GM03348 (cell line): ENCODE data around the gene MRAS.
"Not testable (repeated sequence)": the region's sequence is repeated elsewhere in the genome, so short reads cannot be mapped to it uniquely, and the experiment has no call there.

ENCODE experiments used
- DNase-seq: peaks from one replicate; pipeline ENCODE4 v3.0.0; 2012; ENCODE audit warnings: low spot score

Gene MRAS

GRCh38 chr3:138418601-138419206 is 70.3 kb downstream of the MRAS start:
- no peak for DNase-seq

GRCh38 chr3:138423316-138423715 is 74.9 kb downstream of the MRAS start:
- no peak for DNase-seq

GRCh38 chr3:138424323-138424722 is 75.9 kb downstream of the MRAS start:
- DNase-seq, result no peak

- no peak for DNase-seq
These were observed 77.8 kb downstream of the MRAS start for GRCh38 chr3:138426211-138426610.

GRCh38 chr3:138426754-138427153 is 78.4 kb downstream of the MRAS start:
- DNase-seq, result not testable (repeated sequence)

GRCh38 chr3:138429665-138430064 is 81.3 kb downstream of the MRAS start:
- DNase-seq, result no peak

GRCh38 chr3:138432576-138433240 is 84.3 kb downstream of the MRAS start:
- DNase-seq, result no peak

GRCh38 chr3:138433892-138434275 is 85.5 kb downstream of the MRAS start:
- no peak for DNase-seq

GRCh38 chr3:138434276-138434874 is 86.0 kb downstream of the MRAS start, which contains the start of gene ESYT3:
Gene ESYT3 (plus strand): TSS chr3:138434616. CDS start chr3:138434799, 183 bp downstream.
- DNase-seq, result peak; percentile 89

- peak; percentile 64 for DNase-seq
These were observed 86.7 kb downstream of the MRAS start for GRCh38 chr3:138434875-138435772.

GRCh38 chr3:138435840-138436239 is 87.5 kb downstream of the MRAS start:
- no peak for DNase-seq

- DNase-seq, result no peak
These were observed 88.9 kb downstream of the MRAS start for GRCh38 chr3:138437281-138437680.

- DNase-seq, result no peak
These were observed 90.5 kb downstream of the MRAS start for GRCh38 chr3:138438896-138439295.

- no peak for DNase-seq
These were observed 91.3 kb downstream of the MRAS start for GRCh38 chr3:138439646-138440045.

- peak; percentile 45 for DNase-seq
These were observed 91.7 kb downstream of the MRAS start for GRCh38 chr3:138440121-138440521.

- DNase-seq, result peak; percentile 67
These were observed 92.2 kb downstream of the MRAS start for GRCh38 chr3:138440596-138440995.

GRCh38 chr3:138441256-138441655 is 92.9 kb downstream of the MRAS start:
- DNase-seq, result no peak

GRCh38 chr3:138441742-138442141 is 93.4 kb downstream of the MRAS start:
- peak; percentile 64 for DNase-seq

- peak; percentile 82 for DNase-seq
These were observed 94.1 kb downstream of the MRAS start for GRCh38 chr3:138442433-138442832.

GRCh38 chr3:138443091-138443490 is 94.7 kb downstream of the MRAS start:
- DNase-seq, result no peak

GRCh38 chr3:138443521-138444503 is 95.4 kb downstream of the MRAS start:
- DNase-seq, result no peak
